Osteoblast (primary cell): Measurements from ENCODE around the gene UMODL1. TPM values are rescaled to one million over a fixed set of nuclear protein-coding genes. Genes with fewer than 3 reads are reported as not detected.

ENCODE experiments used
- DNase-seq: peaks from one replicate; pipeline ENCODE4 v3.0.0; 2011; ENCODE audit warnings: low spot score, mixed read lengths; ENCODE audit not compliant: insufficient read length; ENCODE audit errors: missing footprints
- H2AFZ ChIP-seq: 2 replicates; pipeline ENCODE4 v1.6.0; 2011; ENCODE audit warnings: mild to moderate bottlenecking, low read length
- H3K27ac ChIP-seq: 2 replicates; pipeline ENCODE4 v1.5.1; 2011; ENCODE audit warnings: mild to moderate bottlenecking, low read depth, low read length, moderate library complexity
- H3K27me3 ChIP-seq: 2 replicates; pipeline ENCODE4 v1.6.0; 2012; ENCODE audit warnings: mild to moderate bottlenecking, control low read depth, inconsistent platforms, low read length, moderate library complexity; ENCODE audit not compliant: insufficient read depth
- H3K36me3 ChIP-seq: 2 replicates; pipeline ENCODE4 v1.5.1; 2011; ENCODE audit warnings: mild to moderate bottlenecking, low read length, control low read depth, moderate library complexity; ENCODE audit not compliant: insufficient read depth
- H3K4me1 ChIP-seq: 2 replicates; pipeline ENCODE4 v1.5.1; 2011; ENCODE audit warnings: mild to moderate bottlenecking, low read length, control low read depth, moderate library complexity; ENCODE audit not compliant: insufficient read depth
- H3K4me2 ChIP-seq: 2 replicates; pipeline ENCODE4 v1.6.0; 2011; ENCODE audit warnings: mild to moderate bottlenecking, low read length; ENCODE audit not compliant: insufficient read depth
- H3K4me3 ChIP-seq: fragments of 200-600 bp; sonication (generic); 3 replicates; pipeline ENCODE4 v1.5.1; 2012; ENCODE audit warnings: mild to moderate bottlenecking, low read length, inconsistent platforms; ENCODE audit not compliant: insufficient read depth
- H3K79me2 ChIP-seq: 2 replicates; pipeline ENCODE4 v1.6.0; 2012; ENCODE audit warnings: mild to moderate bottlenecking, low read length, control low read depth, inconsistent platforms; ENCODE audit not compliant: insufficient read depth
- H3K9me3 ChIP-seq: 2 replicates; pipeline ENCODE4 v1.5.1; 2011; ENCODE audit warnings: low read depth, low read length, control low read depth
- H4K20me1 ChIP-seq: 2 replicates; pipeline ENCODE4 v1.6.0; 2012; ENCODE audit warnings: mild to moderate bottlenecking, low read length, control low read depth; ENCODE audit not compliant: insufficient read depth
- total RNA-seq: library from RNA; depleted of rRNA; stranded (reverse); fragments of >200 nt; gene quantifications from 2 replicates; pipeline ENCODE4 v1.2.3, GENCODE V29; 2012
- TF ChIP-seq, protein P1 (sequence below): IDR thresholded peaks from 2 replicates; pipeline ENCODE4 v1.5.1; 2011; ENCODE audit warnings: mild to moderate bottlenecking, low read depth, low read length, moderate library complexity; ENCODE audit errors: extremely low read depth

UMODL1 gene
- total RNA-seq, 1 donor = not detected

- H3K27me3 ChIP-seq = peaks cover 5% of the 10 kb centered on the region
- H3K4me3 ChIP-seq = no peak overlapping the region
- no peak overlapping the region for H2AFZ ChIP-seq
- H3K4me2 ChIP-seq = no peak overlapping the region
- no peaks in the 10 kb centered on the region for H3K9me3 ChIP-seq
- TF ChIP-seq, protein P1, sequence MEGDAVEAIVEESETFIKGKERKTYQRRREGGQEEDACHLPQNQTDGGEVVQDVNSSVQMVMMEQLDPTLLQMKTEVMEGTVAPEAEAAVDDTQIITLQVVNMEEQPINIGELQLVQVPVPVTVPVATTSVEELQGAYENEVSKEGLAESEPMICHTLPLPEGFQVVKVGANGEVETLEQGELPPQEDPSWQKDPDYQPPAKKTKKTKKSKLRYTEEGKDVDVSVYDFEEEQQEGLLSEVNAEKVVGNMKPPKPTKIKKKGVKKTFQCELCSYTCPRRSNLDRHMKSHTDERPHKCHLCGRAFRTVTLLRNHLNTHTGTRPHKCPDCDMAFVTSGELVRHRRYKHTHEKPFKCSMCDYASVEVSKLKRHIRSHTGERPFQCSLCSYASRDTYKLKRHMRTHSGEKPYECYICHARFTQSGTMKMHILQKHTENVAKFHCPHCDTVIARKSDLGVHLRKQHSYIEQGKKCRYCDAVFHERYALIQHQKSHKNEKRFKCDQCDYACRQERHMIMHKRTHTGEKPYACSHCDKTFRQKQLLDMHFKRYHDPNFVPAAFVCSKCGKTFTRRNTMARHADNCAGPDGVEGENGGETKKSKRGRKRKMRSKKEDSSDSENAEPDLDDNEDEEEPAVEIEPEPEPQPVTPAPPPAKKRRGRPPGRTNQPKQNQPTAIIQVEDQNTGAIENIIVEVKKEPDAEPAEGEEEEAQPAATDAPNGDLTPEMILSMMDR = no peak
- H3K4me1 ChIP-seq = peaks cover 23% of the 10 kb centered on the region
- no peaks in the 10 kb centered on the region for H4K20me1 ChIP-seq
- peak; percentile 21 for DNase-seq
- H3K36me3 ChIP-seq = no peaks in the 10 kb centered on the region
- no peak overlapping the region for H3K27ac ChIP-seq
- no peaks in the 10 kb centered on the region for H3K79me2 ChIP-seq
Observed at GRCh38 chr21:42112238-42112637, 41.1 kb downstream of the UMODL1 start.

- Histone ChIP-seq H3K9me3 (no peaks in the 10 kb centered on the region), H2AFZ (no peak overlapping the region), H3K4me1 (peaks cover 21% of the 10 kb centered on the region), H4K20me1 (no peaks in the 10 kb centered on the region), H3K27ac (no peak overlapping the region), H3K79me2 (no peaks in the 10 kb centered on the region), H3K4me2 (no peak overlapping the region), H3K4me3 (no peak overlapping the region), H3K27me3 (peaks cover 6% of the 10 kb centered on the region), H3K36me3 (no peaks in the 10 kb centered on the region)
- TF ChIP-seq, protein P1 = no peak
- DNase-seq = peak; percentile 54
Observed at GRCh38 chr21:42112857-42113256, 41.7 kb downstream of the UMODL1 start.

DNA sequence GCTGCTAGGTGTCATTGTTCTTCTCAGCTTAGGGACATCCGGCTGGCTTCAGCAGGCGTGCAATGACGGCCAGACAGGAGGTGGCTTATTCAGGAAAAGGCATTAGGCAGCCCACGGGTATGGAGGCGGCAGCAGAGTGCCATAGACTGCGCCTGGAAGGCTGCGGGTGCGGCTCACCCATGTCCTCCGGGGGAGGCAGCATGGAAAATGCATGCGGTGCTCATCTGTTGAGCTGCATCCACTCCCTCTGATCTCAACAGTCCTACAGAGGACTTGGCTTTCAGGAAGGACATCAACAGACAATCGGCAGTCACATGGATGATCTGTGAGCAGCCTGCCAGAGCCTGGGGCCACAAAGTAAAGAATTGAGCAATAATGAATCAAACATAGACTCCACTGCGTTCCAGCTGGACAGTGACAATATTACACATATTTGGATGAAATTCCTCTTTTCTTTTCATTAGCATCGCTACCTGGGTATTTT lies 42.9 kb downstream of the UMODL1 start:
- H3K4me1 ChIP-seq = peaks cover 18% of the 10 kb centered on the region
- TF ChIP-seq, protein P1 = peak; percentile 23
- peaks cover 17% of the 10 kb centered on the region for H3K27me3 ChIP-seq
- H3K79me2 ChIP-seq = no peaks in the 10 kb centered on the region
- H3K9me3 ChIP-seq = no peaks in the 10 kb centered on the region
- no peaks in the 10 kb centered on the region for H3K36me3 ChIP-seq
- no peak overlapping the region for H3K27ac ChIP-seq
- no peak overlapping the region for H3K4me3 ChIP-seq
- no peak overlapping the region for H3K4me2 ChIP-seq
- no peaks in the 10 kb centered on the region for H4K20me1 ChIP-seq
- no peak overlapping the region for H2AFZ ChIP-seq
- DNase-seq = peak; percentile 71

GRCh38 chr21:42114646-42115045 lies 43.5 kb downstream of the UMODL1 start:
- Histone ChIP-seq H3K36me3 (no peaks in the 10 kb centered on the region), H3K27ac (no peak overlapping the region), H3K4me3 (no peak overlapping the region), H3K4me1 (peaks cover 18% of the 10 kb centered on the region), H3K27me3 (peaks cover 23% of the 10 kb centered on the region), H3K4me2 (no peak overlapping the region), H3K79me2 (no peaks in the 10 kb centered on the region), H2AFZ (no peak overlapping the region), H4K20me1 (no peaks in the 10 kb centered on the region), H3K9me3 (no peaks in the 10 kb centered on the region)
- peak; percentile 19 for DNase-seq
- TF ChIP-seq, protein P1 = no peak
